NCI-H2196 treated with DMSO at 0.1 percent for 48 hours (cell line): Measurements from ENCODE around the gene IQCF5.
"Not testable (repeated sequence)": the region's sequence is repeated elsewhere in the genome, so short reads cannot be mapped to it uniquely, and the experiment has no call there.

Experiments
- DNase-seq: peaks from one replicate; lab custom pipeline; 2025; ENCODE audit not compliant: unreplicated experiment; lab: John Stamatoyannopoulos, UW

IQCF5 gene

GRCh38 chr3:51875501-51875900 is at the start of gene IQCF5:
TSS of gene IQCF5 (minus strand) at chr3:51875601. CDS start at chr3:51875531, 70 bp downstream.
- no peak for DNase-seq

GRCh38 chr3:51921081-51921578 is 45.7 kb upstream of the IQCF5 start:
- no peak for DNase-seq

- DNase-seq, result no peak
Measured at GRCh38 chr3:51916418-51916817, 41.0 kb upstream of the IQCF5 start.

- DNase-seq, result no peak
Measured at GRCh38 chr3:51908026-51908425, 32.6 kb upstream of the IQCF5 start.

- no peak for DNase-seq
Measured at GRCh38 chr3:51904034-51904823, 28.8 kb upstream of the IQCF5 start.

GRCh38 chr3:51902361-51902760 is 27.0 kb upstream of the IQCF5 start:
- DNase-seq, result not testable (repeated sequence)

GRCh38 chr3:51900043-51900442 is 24.6 kb upstream of the IQCF5 start:
- not testable (repeated sequence) for DNase-seq

GRCh38 chr3:51897391-51897790 is 22.0 kb upstream of the IQCF5 start:
- no peak for DNase-seq

GRCh38 chr3:51896607-51897305 is 21.4 kb upstream of the IQCF5 start:
- no peak for DNase-seq

GRCh38 chr3:51894939-51895338 is 19.5 kb upstream of the IQCF5 start:
- no peak for DNase-seq

GRCh38 chr3:51894391-51894790 is 19.0 kb upstream of the IQCF5 start:
- no peak for DNase-seq

GRCh38 chr3:51891242-51892039 is 16.0 kb upstream of the IQCF5 start:
- no peak for DNase-seq

GRCh38 chr3:51888463-51889105 is 13.2 kb upstream of the IQCF5 start:
- DNase-seq, result no peak

GRCh38 chr3:51887620-51888019 is 12.2 kb upstream of the IQCF5 start:
- DNase-seq, result no peak

- DNase-seq, result no peak
Measured at GRCh38 chr3:51886447-51886846, 11.0 kb upstream of the IQCF5 start.

GRCh38 chr3:51879937-51880336 is 4.5 kb upstream of the IQCF5 start:
- no peak for DNase-seq

GRCh38 chr3:51876186-51876585 is 785 bp upstream of the IQCF5 start:
- DNase-seq, result no peak

GRCh38 chr3:51874889-51875288 is 512 bp downstream of the IQCF5 start:
- DNase-seq, result no peak

- no peak for DNase-seq
Measured at GRCh38 chr3:51874411-51874810, 990 bp downstream of the IQCF5 start.

- no peak for DNase-seq
Measured at GRCh38 chr3:51873876-51874275, 1.5 kb downstream of the IQCF5 start.

GRCh38 chr3:51873253-51873766 is 2.1 kb downstream of the IQCF5 start:
- no peak for DNase-seq
